ENCODE results near the gene CDHR4. TPM values are rescaled to one million over a fixed set of nuclear protein-coding genes. Genes with fewer than 3 reads are reported as not detected.

The CDHR4 gene
- total RNA-seq, 2 experiments from 2014 or later: not detected

GRCh38 chr3:49745986-49746385, 53.7 kb downstream of the CDHR4 start:
- ATAC-seq: no peak
- H3K36me3 Mint-ChIP-seq (ENCODE audit: low read depth): peaks cover 8% of the 10 kb centered on the region
- intact Hi-C loops (cut with micrococcal nuclease): no loop called here
- no peaks in the 10 kb centered on the region for H3K9me3 Mint-ChIP-seq
- ChIA-PET CTCF (interaction anchor here (0.9 kb wide), 1 partner anchor 57 kb away, joined by 3 read pairs; the partner anchor contains the start of gene INKA1), POLR2A (no interaction called here)
- no peak overlapping the region for H3K4me3 Mint-ChIP-seq
- no peak for TF ChIP-seq CTCF (IDR thresholded peaks at IDR 0.05)
- peaks cover 6% of the 10 kb centered on the region for H3K4me1 Mint-ChIP-seq (ENCODE audit: low read depth)
- H3K27ac Mint-ChIP-seq: no peak overlapping the region
- no peak for DNase-seq
- H3K27me3 Mint-ChIP-seq: no peaks in the 10 kb centered on the region

Small RNA genes within 50 kb of the gene (microRNA-seq; reads per million reads assigned to microRNA genes)
- gene MIR5193 (ENCODE audit: borderline microRNAs expressed, borderline replicate concordance): 3.0 reads per million, percentile 4 among the genes with 10 or more reads in this experiment

Other genes starting within 250 kb of the CDHR4 start
- under 1 TPM; 0.09 TPM for gene BSN, start 245.4 kb downstream of the CDHR4 start, total RNA-seq
- 100 to 1,000 TPM; 165 to 166 TPM for gene APEH, start 125.5 kb downstream of the CDHR4 start, total RNA-seq
- 10 to 100 TPM in 1 of 2 experiments, 1 to 10 TPM in 1; 9.6 to 11.8 TPM for gene MST1, start 110.4 kb downstream of the CDHR4 start, total RNA-seq
- gene RNF123, start 110.3 kb downstream of the CDHR4 start, total RNA-seq: 10 to 100 TPM; 22.0 to 31.7 TPM
- under 1 TPM in 1 of 2 experiments, not detected in 1; 0.23 TPM for gene AMIGO3, start 80.2 kb downstream of the CDHR4 start, total RNA-seq
- gene GMPPB, start 75.9 kb downstream of the CDHR4 start, total RNA-seq: 10 to 100 TPM; 34.7 to 35.2 TPM
- gene IP6K1, start 13.3 kb downstream of the CDHR4 start, total RNA-seq: 10 to 100 TPM; 23.5 to 24.2 TPM
- 1 to 10 TPM; 1.8 to 2.8 TPM for gene INKA1, start 3.4 kb upstream of the CDHR4 start, total RNA-seq
- gene UBA7, start 14.1 kb upstream of the CDHR4 start, total RNA-seq: 10 to 100 TPM; 69.9 to 72.3 TPM
- 10 to 100 TPM; 23.2 to 25.1 TPM for gene TRAIP, start 56.7 kb upstream of the CDHR4 start, total RNA-seq
- 1 to 10 TPM; 1.8 to 2.1 TPM for gene CAMKV, start 70.0 kb upstream of the CDHR4 start, total RNA-seq
- 1 to 10 TPM in 1 of 2 experiments, under 1 TPM in 1; 0.79 to 1.1 TPM for gene MST1R, start 104.0 kb upstream of the CDHR4 start, total RNA-seq
- 1 to 10 TPM; 6.9 to 8.5 TPM for gene MON1A, start 129.9 kb upstream of the CDHR4 start, total RNA-seq
- gene RBM6, start 140.3 kb upstream of the CDHR4 start, total RNA-seq: 10 to 100 TPM; 90.8 to 95.2 TPM

Measured in activated CD8-positive, alpha-beta T cell treated with anti-CD3 and anti-CD28 coated beads for 36 hours (primary cell).